HepG2 (cell line): ENCODE measurements around the gene TJAP1. TPM values are rescaled to one million over a fixed set of nuclear protein-coding genes. Genes with fewer than 3 reads are reported as not detected.

Experiments
- ATRX ChIP-seq: sonication (generic); formaldehyde crosslinking; IDR thresholded peaks from 2 replicates; pipeline ENCODE4 v1.4.0; 2020; ENCODE audit warnings: missing genetic modification reagents, borderline replicate concordance
- BRCA1 ChIP-seq: sonication (generic); formaldehyde crosslinking; IDR thresholded peaks from 2 replicates; pipeline ENCODE4 v1.4.0; 2020; ENCODE audit warnings: missing genetic modification reagents
- FOXP1 ChIP-seq, 2 experiments: fragments of 450-650 bp in 1 of 2; IDR thresholded peaks; 2 replicates each; pipeline ENCODE4 v1.6.1; 2017 to 2018; ENCODE audit warnings: antibody characterized with exemption in 1 of 2
- MAFG ChIP-seq: sonication (generic); formaldehyde crosslinking; IDR thresholded peaks from 2 replicates; pipeline ENCODE4 v1.5.1; 2020; ENCODE audit warnings: mild to moderate bottlenecking, missing genetic modification reagents
- MBD4 ChIP-seq: IDR thresholded peaks from 2 replicates; pipeline ENCODE4 v1.6.1; 2012; ENCODE audit warnings: low read length, inconsistent platforms, borderline replicate concordance
- PHF21A ChIP-seq: sonication (generic); formaldehyde crosslinking; IDR thresholded peaks from 2 replicates; pipeline ENCODE4 v1.5.0; 2020; ENCODE audit warnings: mild to moderate bottlenecking, missing genetic modification reagents
- PHF8 ChIP-seq: sonication (generic); formaldehyde crosslinking; IDR thresholded peaks from 2 replicates; pipeline ENCODE4 v1.5.0; 2020; ENCODE audit warnings: missing genetic modification reagents
- RXRB ChIP-seq: IDR thresholded peaks from 2 replicates; pipeline ENCODE4 v1.6.1; 2016; ENCODE audit warnings: borderline replicate concordance, missing genetic modification reagents, missing compliant biosample characterization
- SOX6 ChIP-seq, 2 experiments: fragments of 450-650 bp in 1 of 2; sonication (generic) in 1 of 2; formaldehyde crosslinking in 1 of 2; IDR thresholded peaks; 2 replicates each; pipeline versions ENCODE4 v1.4.0 to v1.6.1; 2017 to 2020; ENCODE audit warnings: antibody characterized with exemption in 1 of 2, mild to moderate bottlenecking in 1 of 2, missing genetic modification reagents in 1 of 2
- SRSF4 ChIP-seq: fragments of 200-400 bp; formaldehyde crosslinking; IDR thresholded peaks from one replicate; pipeline ENCODE4 v1.6.1; 2018; ENCODE audit warnings: mild to moderate bottlenecking, low read depth, low read length, moderate library complexity; ENCODE audit not compliant: poor library complexity, severe bottlenecking
- STAG1 ChIP-seq: sonication (generic); formaldehyde crosslinking; IDR thresholded peaks from 2 replicates; pipeline ENCODE4 v1.4.0; 2020; ENCODE audit warnings: missing genetic modification reagents
- ZBTB38 ChIP-seq: sonication (generic); formaldehyde crosslinking; IDR thresholded peaks from 2 replicates; pipeline ENCODE4 v1.5.1; 2020; ENCODE audit warnings: mild to moderate bottlenecking, missing genetic modification reagents
- ZNF274 ChIP-seq: sonication (generic); formaldehyde crosslinking; IDR thresholded peaks from 2 replicates; pipeline ENCODE4 v1.5.1; 2020; ENCODE audit warnings: mild to moderate bottlenecking, missing genetic modification reagents
- ZNF496 ChIP-seq: sonication (generic); formaldehyde crosslinking; IDR thresholded peaks from 2 replicates; pipeline ENCODE4 v1.8.1; 2023; ENCODE audit warnings: mild to moderate bottlenecking, moderate library complexity, missing genetic modification reagents; ENCODE audit not compliant: insufficient replicate concordance
- ZNF678 ChIP-seq: sonication (generic); formaldehyde crosslinking; IDR thresholded peaks from 2 replicates; pipeline ENCODE4 v1.4.0; 2020; ENCODE audit warnings: mild to moderate bottlenecking, missing genetic modification reagents
- ZNF781 ChIP-seq: sonication (generic); formaldehyde crosslinking; IDR thresholded peaks from 2 replicates; pipeline ENCODE4 v1.5.1; 2020; ENCODE audit warnings: borderline replicate concordance, mild to moderate bottlenecking, missing genetic modification reagents; ENCODE audit errors: not compliant biosample characterization
- polyA plus RNA-seq, 8 experiments: library from polyadenylated mRNA; depleted of rRNA in 3 of 8; stranded (reverse) in 7 of 8; unstranded in 1 of 8; fragments of >200 nt; fragmentation: Illumina TruSeq in 4 of 8; extraction: Trizol in 4 of 8; gene quantifications; 2 replicates each; pipeline versions ENCODE4 v1.2.1 to v1.2.3, GENCODE V29; 2011 to 2016; ENCODE audit warnings: low read depth in 4 of 8, missing spikeins in 1 of 8, mixed read lengths in 1 of 8; ENCODE audit not compliant: insufficient read depth in 1 of 8
- total RNA-seq, 5 experiments: library from RNA; depleted of rRNA; stranded (reverse); fragments of >200 nt; fragmentation: Illumina TruSeq; extraction: Trizol; gene quantifications; 2 replicates each; pipeline ENCODE4 v1.2.3, GENCODE V29; 2016; ENCODE audit warnings: low read depth in 1 of 5
- TF ChIP-seq, protein P1 (sequence below): sonication (generic); formaldehyde crosslinking; conservative IDR thresholded peaks from 2 replicates; pipeline ENCODE4 v1.4.0; 2020; ENCODE audit warnings: mild to moderate bottlenecking, missing genetic modification reagents, moderate library complexity
- TF ChIP-seq, protein P2 (sequence below): sonication (generic); formaldehyde crosslinking; conservative IDR thresholded peaks from 2 replicates; pipeline ENCODE4 v1.8.0; 2022; ENCODE audit warnings: missing genetic modification reagents
- TF ChIP-seq, protein P3 (sequence below): IDR thresholded peaks from 2 replicates; pipeline ENCODE4 v1.6.1; 2016; ENCODE audit warnings: mild to moderate bottlenecking, missing biosample characterization, missing genetic modification reagents
- TF ChIP-seq, protein P4 (sequence below): sonication (generic); formaldehyde crosslinking; IDR thresholded peaks from 2 replicates; pipeline ENCODE4 v1.5.0; 2020; ENCODE audit warnings: mild to moderate bottlenecking, low read depth, missing genetic modification reagents, borderline replicate concordance
- TF ChIP-seq, protein P5 (sequence below): sonication (generic); formaldehyde crosslinking; IDR thresholded peaks from 2 replicates; pipeline ENCODE4 v1.5.0; 2020; ENCODE audit warnings: mild to moderate bottlenecking, missing genetic modification reagents, moderate library complexity
- TF ChIP-seq, protein P6 (sequence below): sonication (generic); formaldehyde crosslinking; IDR thresholded peaks from 2 replicates; pipeline ENCODE4 v1.5.1; 2020; ENCODE audit warnings: missing genetic modification reagents, mild to moderate bottlenecking, borderline replicate concordance

TJAP1 gene
- total and polyA plus RNA-seq, 2 of the 13 experiments (the other 11 are each of a cell fraction or from before 2014, with no cell fraction given), result 15.7 to 41.6 TPM

DNA sequence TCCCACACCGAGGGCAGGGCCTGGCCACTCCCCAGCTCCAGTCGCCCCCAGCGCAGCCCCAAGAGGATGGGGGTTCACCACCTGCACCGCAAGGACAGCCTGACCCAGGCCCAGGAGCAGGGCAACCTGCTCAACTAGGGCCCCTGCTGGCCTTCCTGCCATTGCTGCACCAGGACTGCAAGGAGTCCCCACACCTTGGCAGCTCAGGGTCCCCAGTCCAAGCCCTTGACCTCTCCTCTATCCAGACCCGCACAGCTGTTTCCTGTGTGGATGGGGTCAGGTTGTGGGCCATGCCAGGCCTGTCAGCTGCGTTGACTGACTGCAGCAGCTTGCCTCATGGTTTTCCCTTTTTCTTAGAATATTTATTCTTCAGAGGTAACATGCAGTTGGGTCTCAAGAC, 28.3 kb downstream of the TJAP1 start (continued):
- TF ChIP-seq, protein P1, sequence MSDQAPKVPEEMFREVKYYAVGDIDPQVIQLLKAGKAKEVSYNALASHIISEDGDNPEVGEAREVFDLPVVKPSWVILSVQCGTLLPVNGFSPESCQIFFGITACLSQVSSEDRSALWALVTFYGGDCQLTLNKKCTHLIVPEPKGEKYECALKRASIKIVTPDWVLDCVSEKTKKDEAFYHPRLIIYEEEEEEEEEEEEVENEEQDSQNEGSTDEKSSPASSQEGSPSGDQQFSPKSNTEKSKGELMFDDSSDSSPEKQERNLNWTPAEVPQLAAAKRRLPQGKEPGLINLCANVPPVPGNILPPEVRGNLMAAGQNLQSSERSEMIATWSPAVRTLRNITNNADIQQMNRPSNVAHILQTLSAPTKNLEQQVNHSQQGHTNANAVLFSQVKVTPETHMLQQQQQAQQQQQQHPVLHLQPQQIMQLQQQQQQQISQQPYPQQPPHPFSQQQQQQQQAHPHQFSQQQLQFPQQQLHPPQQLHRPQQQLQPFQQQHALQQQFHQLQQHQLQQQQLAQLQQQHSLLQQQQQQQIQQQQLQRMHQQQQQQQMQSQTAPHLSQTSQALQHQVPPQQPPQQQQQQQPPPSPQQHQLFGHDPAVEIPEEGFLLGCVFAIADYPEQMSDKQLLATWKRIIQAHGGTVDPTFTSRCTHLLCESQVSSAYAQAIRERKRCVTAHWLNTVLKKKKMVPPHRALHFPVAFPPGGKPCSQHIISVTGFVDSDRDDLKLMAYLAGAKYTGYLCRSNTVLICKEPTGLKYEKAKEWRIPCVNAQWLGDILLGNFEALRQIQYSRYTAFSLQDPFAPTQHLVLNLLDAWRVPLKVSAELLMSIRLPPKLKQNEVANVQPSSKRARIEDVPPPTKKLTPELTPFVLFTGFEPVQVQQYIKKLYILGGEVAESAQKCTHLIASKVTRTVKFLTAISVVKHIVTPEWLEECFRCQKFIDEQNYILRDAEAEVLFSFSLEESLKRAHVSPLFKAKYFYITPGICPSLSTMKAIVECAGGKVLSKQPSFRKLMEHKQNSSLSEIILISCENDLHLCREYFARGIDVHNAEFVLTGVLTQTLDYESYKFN (CRISPR knock-in tag), result no peak; the same call in 1 of the 2 replicates
- TF ChIP-seq, protein P2, sequence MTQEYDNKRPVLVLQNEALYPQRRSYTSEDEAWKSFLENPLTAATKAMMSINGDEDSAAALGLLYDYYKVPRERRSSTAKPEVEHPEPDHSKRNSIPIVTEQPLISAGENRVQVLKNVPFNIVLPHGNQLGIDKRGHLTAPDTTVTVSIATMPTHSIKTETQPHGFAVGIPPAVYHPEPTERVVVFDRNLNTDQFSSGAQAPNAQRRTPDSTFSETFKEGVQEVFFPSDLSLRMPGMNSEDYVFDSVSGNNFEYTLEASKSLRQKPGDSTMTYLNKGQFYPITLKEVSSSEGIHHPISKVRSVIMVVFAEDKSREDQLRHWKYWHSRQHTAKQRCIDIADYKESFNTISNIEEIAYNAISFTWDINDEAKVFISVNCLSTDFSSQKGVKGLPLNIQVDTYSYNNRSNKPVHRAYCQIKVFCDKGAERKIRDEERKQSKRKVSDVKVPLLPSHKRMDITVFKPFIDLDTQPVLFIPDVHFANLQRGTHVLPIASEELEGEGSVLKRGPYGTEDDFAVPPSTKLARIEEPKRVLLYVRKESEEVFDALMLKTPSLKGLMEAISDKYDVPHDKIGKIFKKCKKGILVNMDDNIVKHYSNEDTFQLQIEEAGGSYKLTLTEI (CRISPR knock-in tag), result no peak
- TF ChIP-seq ZBTB38 (CRISPR knock-in tag) (peak; percentile 59; the same call in 1 of the 2 replicates), MAFG (CRISPR knock-in tag) (no peak), STAG1 (CRISPR knock-in tag) (peak; percentile 40), PHF21A (CRISPR knock-in tag) (no peak), BRCA1 (CRISPR knock-in tag) (no peak), ZNF781 (no peak), ATRX (CRISPR knock-in tag) (no peak), SOX6 (IDR thresholded peaks at IDR 0.05) (no peak), SOX6 (CRISPR knock-in tag; IDR thresholded peaks at IDR 0.05) (no peak), ZNF678 (CRISPR knock-in tag) (no peak), MBD4 (no peak), SRSF4 (no peak), RXRB (CRISPR knock-in tag) (peak; percentile 22; the same call in 1 of the 2 replicates), FOXP1 (IDR thresholded peaks at IDR 0.05) (no peak), FOXP1 (CRISPR knock-in tag; IDR thresholded peaks at IDR 0.05) (no peak), ZNF274 (CRISPR knock-in tag) (no peak), ZNF496 (CRISPR knock-in tag) (no peak), PHF8 (CRISPR knock-in tag) (no peak)
- TF ChIP-seq, protein P3, sequence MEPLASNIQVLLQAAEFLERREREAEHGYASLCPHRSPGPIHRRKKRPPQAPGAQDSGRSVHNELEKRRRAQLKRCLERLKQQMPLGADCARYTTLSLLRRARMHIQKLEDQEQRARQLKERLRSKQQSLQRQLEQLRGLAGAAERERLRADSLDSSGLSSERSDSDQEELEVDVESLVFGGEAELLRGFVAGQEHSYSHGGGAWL, result no peak
- TF ChIP-seq, protein P4, sequence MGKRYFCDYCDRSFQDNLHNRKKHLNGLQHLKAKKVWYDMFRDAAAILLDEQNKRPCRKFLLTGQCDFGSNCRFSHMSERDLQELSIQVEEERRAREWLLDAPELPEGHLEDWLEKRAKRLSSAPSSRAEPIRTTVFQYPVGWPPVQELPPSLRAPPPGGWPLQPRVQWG (CRISPR knock-in tag), result no peak
- TF ChIP-seq, protein P5, sequence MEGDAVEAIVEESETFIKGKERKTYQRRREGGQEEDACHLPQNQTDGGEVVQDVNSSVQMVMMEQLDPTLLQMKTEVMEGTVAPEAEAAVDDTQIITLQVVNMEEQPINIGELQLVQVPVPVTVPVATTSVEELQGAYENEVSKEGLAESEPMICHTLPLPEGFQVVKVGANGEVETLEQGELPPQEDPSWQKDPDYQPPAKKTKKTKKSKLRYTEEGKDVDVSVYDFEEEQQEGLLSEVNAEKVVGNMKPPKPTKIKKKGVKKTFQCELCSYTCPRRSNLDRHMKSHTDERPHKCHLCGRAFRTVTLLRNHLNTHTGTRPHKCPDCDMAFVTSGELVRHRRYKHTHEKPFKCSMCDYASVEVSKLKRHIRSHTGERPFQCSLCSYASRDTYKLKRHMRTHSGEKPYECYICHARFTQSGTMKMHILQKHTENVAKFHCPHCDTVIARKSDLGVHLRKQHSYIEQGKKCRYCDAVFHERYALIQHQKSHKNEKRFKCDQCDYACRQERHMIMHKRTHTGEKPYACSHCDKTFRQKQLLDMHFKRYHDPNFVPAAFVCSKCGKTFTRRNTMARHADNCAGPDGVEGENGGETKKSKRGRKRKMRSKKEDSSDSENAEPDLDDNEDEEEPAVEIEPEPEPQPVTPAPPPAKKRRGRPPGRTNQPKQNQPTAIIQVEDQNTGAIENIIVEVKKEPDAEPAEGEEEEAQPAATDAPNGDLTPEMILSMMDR, result peak; percentile 68
- TF ChIP-seq, protein P6, sequence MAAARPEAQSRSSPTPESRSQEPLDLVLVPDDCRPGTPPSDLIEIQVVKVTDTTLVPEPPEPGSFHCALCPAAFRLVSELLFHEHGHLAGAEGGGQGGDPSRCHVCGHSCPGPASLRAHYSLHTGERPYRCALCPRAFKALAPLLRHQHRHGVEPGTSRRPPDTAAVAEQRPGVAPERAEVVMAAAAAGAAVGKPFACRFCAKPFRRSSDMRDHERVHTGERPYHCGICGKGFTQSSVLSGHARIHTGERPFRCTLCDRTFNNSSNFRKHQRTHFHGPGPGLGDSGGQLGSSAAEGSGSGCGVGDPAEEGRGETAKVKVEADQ, result no peak
